Measurements from ENCODE around the gene HNRNPA3. TPM values are rescaled to one million over a fixed set of nuclear protein-coding genes. Genes with fewer than 3 reads are reported as not detected.
"Not testable (repeated sequence)": the region's sequence is repeated elsewhere in the genome, so short reads cannot be mapped to it uniquely, and the experiment has no call there.

The HNRNPA3 gene
- polyA plus RNA-seq, 1 donor, result 306 TPM

GRCh38 chr2:177232098-177232704 lies 19.6 kb downstream of the HNRNPA3 start:
- DNase-seq (ENCODE audit: low read depth), result no peak

GRCh38 chr2:177234267-177234666 lies 21.7 kb downstream of the HNRNPA3 start:
- DNase-seq (ENCODE audit: low read depth), result no peak

GRCh38 chr2:177235855-177236437 lies 23.4 kb downstream of the HNRNPA3 start:
- no peak for DNase-seq (ENCODE audit: low read depth)

DNA sequence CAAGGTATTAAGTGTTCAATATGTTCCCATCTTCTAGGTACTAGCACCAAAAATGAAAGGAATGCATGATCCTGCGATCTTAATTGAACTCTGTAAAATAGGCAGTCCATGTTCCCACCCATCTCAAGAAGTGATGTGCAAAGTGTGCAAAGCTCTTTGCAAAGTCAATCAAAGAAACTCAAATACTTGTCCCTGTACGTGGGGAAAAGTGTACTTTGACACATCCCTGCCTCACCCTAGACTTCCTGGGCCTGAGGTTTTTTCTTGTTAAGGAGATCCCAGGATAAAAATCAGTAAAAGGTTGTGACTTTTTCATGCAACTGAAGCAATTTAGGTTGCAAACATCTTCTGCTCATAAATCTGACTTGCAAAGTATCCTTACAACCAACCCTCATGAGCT lies 25.3 kb downstream of the HNRNPA3 start:
- no peak for DNase-seq (ENCODE audit: low read depth)

GRCh38 chr2:177239053-177239452 lies 26.5 kb downstream of the HNRNPA3 start:
- DNase-seq (ENCODE audit: low read depth), result no peak

DNA sequence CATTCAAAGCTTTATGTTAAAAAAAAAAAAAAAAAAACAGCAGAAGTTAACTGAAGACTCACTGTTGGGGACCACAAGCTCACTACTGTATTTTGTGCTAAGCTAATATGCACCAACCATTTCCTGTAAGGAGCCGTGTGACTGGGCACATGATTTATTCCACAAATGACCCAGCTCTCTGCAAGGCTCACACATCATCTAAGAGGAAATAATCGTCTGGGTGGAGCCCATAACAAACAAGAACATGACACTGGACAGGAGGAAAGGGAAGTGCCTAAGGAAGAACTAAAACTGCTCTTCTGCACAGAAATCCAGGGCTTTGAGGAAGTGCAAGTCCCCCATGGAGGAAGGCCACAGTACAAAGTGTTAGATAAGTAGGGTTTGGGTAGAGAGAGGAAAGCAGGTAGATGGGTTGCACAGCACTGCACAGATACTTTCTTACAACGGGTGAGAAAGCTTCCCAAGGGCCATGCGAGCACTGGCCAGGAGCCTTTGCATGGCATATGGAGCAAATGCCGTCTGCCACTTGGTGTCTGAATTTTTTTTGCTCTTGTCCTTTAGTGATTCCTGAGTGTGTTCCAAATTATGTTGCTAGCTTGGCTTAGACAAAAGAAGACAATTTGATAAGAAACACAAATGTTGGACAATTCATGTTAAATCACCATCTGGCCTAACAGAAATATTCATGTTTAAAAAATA lies 27.5 kb downstream of the HNRNPA3 start:
- no peak for DNase-seq (ENCODE audit: low read depth)

- no peak for DNase-seq (ENCODE audit: low read depth)
Measured at GRCh38 chr2:177241711-177242120, 29.1 kb downstream of the HNRNPA3 start.

GRCh38 chr2:177242121-177242987 lies 29.8 kb downstream of the HNRNPA3 start:
- DNase-seq (ENCODE audit: low read depth), result peak; percentile 67

- DNase-seq (ENCODE audit: low read depth), result no peak
Measured at GRCh38 chr2:177243073-177243472, 30.5 kb downstream of the HNRNPA3 start.

GRCh38 chr2:177243476-177243875 lies 30.9 kb downstream of the HNRNPA3 start:
- DNase-seq (ENCODE audit: low read depth), result no peak

DNA sequence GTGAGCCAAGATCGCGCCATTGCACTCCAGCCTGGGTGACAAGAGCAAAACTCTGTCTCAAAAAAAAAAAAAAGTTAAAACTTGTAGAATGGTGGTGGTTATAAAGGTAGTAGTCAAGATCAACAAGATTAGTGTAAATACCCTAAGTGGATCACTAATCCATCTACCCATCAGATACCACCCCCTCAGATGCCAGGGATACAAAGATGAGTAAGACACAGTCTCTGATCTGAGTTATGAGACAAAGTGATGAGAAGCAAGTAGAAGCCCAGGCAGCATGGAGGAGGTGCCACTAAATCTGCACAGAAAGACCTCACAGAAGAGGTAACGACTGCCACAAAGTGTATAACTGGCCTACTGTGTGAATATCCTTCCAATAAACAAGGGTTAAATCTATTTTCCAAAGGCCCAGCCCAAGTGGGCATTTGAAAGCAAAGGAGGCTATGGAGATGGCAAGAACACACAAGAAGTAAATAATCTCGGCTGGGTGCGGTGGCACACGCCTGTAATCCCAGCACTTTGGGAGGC lies 31.7 kb downstream of the HNRNPA3 start:
- DNase-seq (ENCODE audit: low read depth), result no peak

- no peak for DNase-seq (ENCODE audit: low read depth)
Measured at GRCh38 chr2:177245010-177245422, 32.4 kb downstream of the HNRNPA3 start.

DNA sequence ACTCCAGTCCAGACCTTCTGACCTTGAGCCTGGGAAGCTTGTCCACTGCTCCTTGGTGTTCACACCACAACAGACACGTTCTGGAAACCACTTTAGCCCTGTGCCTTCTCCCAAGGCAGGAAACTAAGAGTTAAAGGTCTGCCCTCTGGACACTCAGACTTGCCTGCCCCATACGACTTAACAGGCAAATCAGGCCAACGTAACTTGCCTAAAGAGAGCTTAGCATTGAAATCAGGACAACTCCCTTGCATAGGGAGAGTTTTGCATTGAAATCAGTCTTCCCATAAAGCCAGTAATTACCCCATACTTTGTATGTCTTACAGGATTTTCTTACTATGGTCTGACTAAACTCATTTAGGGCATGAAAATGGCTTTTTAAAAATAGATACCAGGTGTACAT lies 33.4 kb downstream of the HNRNPA3 start:
- no peak for DNase-seq (ENCODE audit: low read depth)

DNA sequence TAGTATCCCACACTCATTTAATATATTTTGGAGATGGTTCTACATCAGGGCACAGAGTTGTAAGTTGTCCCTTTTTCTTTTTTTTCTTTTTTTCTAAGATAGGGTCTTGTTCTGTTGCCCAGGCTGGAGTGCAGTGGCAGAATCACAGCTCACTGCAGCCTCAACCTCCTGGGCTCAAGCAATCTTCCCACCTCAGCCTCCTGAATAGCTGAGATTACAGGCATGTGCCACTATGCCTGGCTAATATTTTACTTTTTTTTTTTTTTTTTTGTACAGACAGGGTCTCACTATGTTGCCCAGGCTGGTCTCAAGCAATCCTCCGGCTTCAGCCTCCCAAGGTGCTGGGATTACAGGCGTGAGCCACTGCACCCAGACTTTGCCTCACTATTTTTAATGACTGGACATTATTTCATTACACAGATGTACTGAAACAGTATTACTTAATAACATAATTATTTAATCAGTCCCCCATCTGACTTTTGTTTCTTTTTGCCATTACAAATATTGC lies 34.0 kb downstream of the HNRNPA3 start:
- DNase-seq (ENCODE audit: low read depth), result not testable (repeated sequence)

GRCh38 chr2:177247693-177248262 lies 35.2 kb downstream of the HNRNPA3 start:
- DNase-seq (ENCODE audit: low read depth), result no peak

GRCh38 chr2:177249038-177249437 lies 36.4 kb downstream of the HNRNPA3 start:
- no peak for DNase-seq (ENCODE audit: low read depth)

DNA sequence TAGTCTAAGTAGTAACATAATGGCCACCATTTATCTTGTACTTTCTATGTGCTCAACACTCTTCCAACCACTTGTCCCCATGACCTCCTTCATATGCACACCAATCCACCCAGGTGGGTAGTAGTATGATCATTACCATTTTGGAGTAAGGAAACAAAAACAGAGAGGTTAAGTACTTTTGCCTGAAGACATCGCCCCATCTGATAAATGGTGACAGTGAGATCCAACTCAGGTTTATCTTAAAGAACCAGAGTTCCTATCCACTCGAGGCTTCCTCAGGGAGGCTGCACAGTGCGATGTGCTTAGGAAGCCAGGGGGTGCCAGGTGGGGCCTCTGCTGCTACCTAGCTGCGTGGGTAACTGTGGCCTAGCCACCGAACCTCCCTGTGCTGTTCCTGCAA lies 37.9 kb downstream of the HNRNPA3 start:
- DNase-seq (ENCODE audit: low read depth), result no peak

- DNase-seq (ENCODE audit: low read depth), result no peak
Measured at GRCh38 chr2:177251165-177251542, 38.6 kb downstream of the HNRNPA3 start.

DNA sequence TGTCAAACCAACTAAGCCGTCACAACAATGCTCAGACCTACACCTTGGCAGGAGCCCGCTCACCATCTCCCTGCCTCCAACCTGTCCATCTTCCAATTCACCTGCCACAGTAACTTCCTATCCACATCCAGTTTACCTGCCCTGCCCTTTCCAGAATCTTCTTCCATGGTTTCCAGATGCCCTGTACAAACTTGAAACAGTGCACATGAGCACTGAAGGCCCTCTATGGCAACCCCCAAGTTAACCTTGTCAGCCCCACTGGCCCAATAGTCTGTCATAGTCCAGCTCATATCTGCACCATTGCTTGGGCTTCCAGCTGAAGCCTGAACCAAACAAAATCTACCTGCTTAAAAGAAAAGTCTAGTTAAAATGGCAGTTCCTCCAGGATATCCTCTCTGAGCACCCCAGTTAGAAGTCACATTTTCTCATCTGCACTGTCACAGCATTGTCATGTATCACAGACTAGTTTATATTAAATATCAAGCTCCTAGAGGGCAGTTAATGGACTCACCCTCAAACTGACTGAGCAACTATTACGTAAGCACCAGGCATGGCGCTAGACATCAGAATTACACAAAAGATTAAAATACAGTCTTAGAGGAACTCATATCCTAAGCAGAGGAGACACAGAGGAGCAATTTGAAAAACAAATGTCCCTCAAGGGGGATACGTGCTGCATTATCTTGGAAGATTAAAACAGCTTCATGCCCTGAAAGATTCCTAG lies 40.4 kb downstream of the HNRNPA3 start:
- DNase-seq (ENCODE audit: low read depth), result no peak

- no peak for DNase-seq (ENCODE audit: low read depth)
Measured at GRCh38 chr2:177253704-177254103, 41.1 kb downstream of the HNRNPA3 start.
